ENCODE measurements around the gene CCR5AS.

Gene CCR5AS

DNA sequence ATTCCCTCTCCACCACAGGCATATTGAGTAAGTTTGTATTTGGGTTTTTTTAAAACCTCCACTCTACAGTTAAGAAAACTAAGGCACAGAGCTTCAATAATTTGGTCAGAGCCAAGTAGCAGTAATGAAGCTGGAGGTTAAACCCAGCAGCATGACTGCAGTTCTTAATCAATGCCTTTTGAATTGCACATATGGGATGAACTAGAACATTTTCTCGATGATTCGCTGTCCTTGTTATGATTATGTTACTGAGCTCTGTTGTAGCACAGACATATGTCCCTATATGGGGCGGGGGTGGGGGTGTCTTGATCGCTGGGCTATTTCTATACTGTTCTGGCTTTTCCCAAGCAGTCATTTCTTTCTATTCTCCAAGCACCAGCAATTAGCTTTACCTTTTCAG is 37.7 kb downstream of the CCR5AS start:
- in situ Hi-C loops (cut with HindIII; ENCODE audit: low pct_ligation_motif_present, low pct_unique_long_range_greater_than_20kb, low sequenced_read_pairs), result no loop called here
- DNase-seq, result no peak

DNA sequence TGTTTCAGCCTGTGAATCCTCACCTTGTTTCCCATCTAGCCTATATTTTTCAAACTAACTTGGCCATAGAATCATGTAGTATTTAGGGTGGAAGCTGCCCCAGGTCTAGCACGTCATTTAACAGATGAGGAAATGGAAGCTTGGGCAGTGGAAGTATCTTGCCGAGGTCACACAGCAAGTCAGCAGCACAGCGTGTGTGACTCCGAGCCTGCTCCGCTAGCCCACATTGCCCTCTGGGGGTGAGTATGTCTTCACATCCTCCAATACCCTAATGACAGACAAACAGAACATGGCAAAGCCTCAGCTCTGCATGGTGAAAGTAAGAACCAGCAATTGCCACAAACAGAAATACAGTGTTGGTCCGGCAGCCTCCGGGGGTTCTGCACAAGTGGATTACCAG is 38.3 kb downstream of the CCR5AS start:
- DNase-seq, result no peak
- in situ Hi-C loops (cut with HindIII; ENCODE audit: low pct_ligation_motif_present, low pct_unique_long_range_greater_than_20kb, low sequenced_read_pairs), result no loop called here

- in situ Hi-C loops (cut with HindIII; ENCODE audit: low pct_ligation_motif_present, low pct_unique_long_range_greater_than_20kb, low sequenced_read_pairs), result no loop called here
Observed at GRCh38 chr3:46367811-46368210, 39.1 kb downstream of the CCR5AS start.

GRCh38 chr3:46365737-46366524 is 40.9 kb downstream of the CCR5AS start:
- in situ Hi-C loops (cut with HindIII; ENCODE audit: low pct_ligation_motif_present, low pct_unique_long_range_greater_than_20kb, low sequenced_read_pairs), result no loop called here
- no peak for DNase-seq

More at GRCh38 chr3:46367811-46368210, 39.1 kb downstream of the CCR5AS start:
- no peak for DNase-seq

GRCh38 chr3:46365041-46365440 is 41.8 kb downstream of the CCR5AS start:
- in situ Hi-C loops (cut with HindIII; ENCODE audit: low pct_ligation_motif_present, low pct_unique_long_range_greater_than_20kb, low sequenced_read_pairs), result no loop called here

GRCh38 chr3:46361408-46362283 is 45.2 kb downstream of the CCR5AS start:
- DNase-seq, result no peak
- in situ Hi-C loops (cut with HindIII; ENCODE audit: low pct_ligation_motif_present, low pct_unique_long_range_greater_than_20kb, low sequenced_read_pairs), result no loop called here

More at GRCh38 chr3:46365041-46365440, 41.8 kb downstream of the CCR5AS start:
- DNase-seq, result no peak

GRCh38 chr3:46360907-46361306 is 46.0 kb downstream of the CCR5AS start:
- no peak for DNase-seq
- in situ Hi-C loops (cut with HindIII; ENCODE audit: low pct_ligation_motif_present, low pct_unique_long_range_greater_than_20kb, low sequenced_read_pairs), result no loop called here

GRCh38 chr3:46359733-46360493 is 47.0 kb downstream of the CCR5AS start:
- DNase-seq, result peak; percentile 7
- in situ Hi-C loops (cut with HindIII; ENCODE audit: low pct_ligation_motif_present, low pct_unique_long_range_greater_than_20kb, low sequenced_read_pairs), result no loop called here

DNA sequence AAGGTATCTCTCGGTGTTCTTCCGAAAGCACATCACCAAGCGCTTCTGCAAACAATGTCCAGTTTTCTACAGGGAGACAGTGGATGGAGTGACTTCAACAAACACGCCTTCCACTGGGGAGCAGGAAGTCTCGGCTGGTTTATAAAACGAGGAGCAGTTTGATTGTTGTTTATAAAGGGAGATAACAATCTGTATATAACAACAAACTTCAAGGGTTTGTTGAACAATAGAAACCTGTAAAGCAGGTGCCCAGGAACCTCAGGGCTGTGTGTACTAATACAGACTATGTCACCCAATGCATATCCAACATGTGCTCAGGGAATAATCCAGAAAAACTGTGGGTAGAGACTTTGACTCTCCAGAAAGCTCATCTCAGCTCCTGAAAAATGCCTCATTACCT is 48.4 kb downstream of the CCR5AS start:
- in situ Hi-C loops (cut with HindIII; ENCODE audit: low pct_ligation_motif_present, low pct_unique_long_range_greater_than_20kb, low sequenced_read_pairs), result no loop called here
- no peak for DNase-seq

DNA sequence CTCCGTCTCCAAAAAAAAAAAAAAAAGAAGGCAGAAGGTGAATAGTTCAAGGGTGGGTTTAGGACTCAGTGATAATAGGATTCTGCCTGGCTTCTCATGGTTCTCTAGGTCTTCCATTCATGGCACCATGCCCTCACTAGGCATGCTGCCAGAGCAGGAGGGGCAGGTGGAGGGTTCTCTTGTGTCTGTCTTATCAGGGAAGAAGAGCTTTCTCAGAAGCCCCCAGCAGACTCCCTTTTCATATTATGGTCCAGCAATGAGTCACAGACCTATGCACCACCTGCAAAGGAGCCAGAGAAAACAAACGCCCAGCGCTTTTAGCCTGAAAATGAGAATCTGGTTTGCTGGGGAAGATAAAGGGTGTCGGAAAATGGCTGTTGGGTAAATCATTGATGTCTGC is 50.0 kb downstream of the CCR5AS start:
- in situ Hi-C loops (cut with HindIII; ENCODE audit: low pct_ligation_motif_present, low pct_unique_long_range_greater_than_20kb, low sequenced_read_pairs), result no loop called here
- DNase-seq, result no peak

DNA sequence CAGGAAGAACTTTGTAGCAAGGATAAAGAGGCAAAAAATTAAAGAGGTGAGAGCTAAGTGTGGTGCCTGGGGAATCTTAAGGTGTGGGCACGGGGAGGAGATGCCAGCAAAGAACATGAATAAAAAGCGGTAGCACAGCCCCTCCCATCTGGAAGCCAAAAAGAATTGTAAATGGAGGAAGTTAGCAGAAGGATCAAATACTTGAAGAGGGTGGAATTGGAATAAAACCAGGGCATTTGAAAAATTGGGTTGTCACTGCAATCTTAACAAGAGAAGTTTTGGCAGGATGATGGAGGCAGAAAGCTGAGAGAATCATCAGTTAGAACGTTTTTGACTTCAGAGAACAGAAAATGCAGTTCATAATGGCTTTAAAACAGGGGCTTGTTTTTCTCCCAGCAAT is 50.6 kb downstream of the CCR5AS start:
- in situ Hi-C loops (cut with HindIII; ENCODE audit: low pct_ligation_motif_present, low pct_unique_long_range_greater_than_20kb, low sequenced_read_pairs), result no loop called here
- DNase-seq, result no peak

- DNase-seq, result no peak
- in situ Hi-C loops (cut with HindIII; ENCODE audit: low pct_ligation_motif_present, low pct_unique_long_range_greater_than_20kb, low sequenced_read_pairs), result no loop called here
Observed at GRCh38 chr3:46354984-46355383, 51.9 kb downstream of the CCR5AS start.

GRCh38 chr3:46354478-46354877 is 52.4 kb downstream of the CCR5AS start:
- in situ Hi-C loops (cut with HindIII; ENCODE audit: low pct_ligation_motif_present, low pct_unique_long_range_greater_than_20kb, low sequenced_read_pairs), result no loop called here
- no peak for DNase-seq

GRCh38 chr3:46353647-46354410 is 53.0 kb downstream of the CCR5AS start, which contains the start of gene CCR2:
Gene CCR2, plus strand, starts transcription at chr3:46354111. Its CDS starts 3,417 bp downstream, at chr3:46357528.
- DNase-seq, result no peak
- in situ Hi-C loops (cut with HindIII; ENCODE audit: low pct_ligation_motif_present, low pct_unique_long_range_greater_than_20kb, low sequenced_read_pairs), result no loop called here

DNA sequence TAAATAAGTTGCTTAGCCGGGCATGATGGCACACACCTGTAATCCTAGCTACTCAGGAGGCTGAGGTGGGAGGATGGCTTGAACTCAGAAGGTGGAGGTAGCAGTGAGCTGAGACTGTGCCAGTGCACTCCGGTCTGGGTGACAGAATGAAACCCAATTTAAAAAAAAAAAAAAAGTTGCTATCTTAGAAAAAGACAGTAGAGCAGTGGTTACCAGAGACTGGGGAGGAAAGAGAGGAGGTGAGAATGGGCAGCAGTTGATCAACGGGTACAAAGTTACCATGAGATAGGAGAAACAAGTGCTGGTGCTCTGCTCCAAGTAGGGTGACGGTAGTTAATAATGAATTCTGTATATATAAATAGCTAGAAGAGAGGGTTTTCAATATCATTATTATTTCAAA is 53.8 kb downstream of the CCR5AS start:
- DNase-seq, result no peak
- in situ Hi-C loops (cut with HindIII; ENCODE audit: low pct_ligation_motif_present, low pct_unique_long_range_greater_than_20kb, low sequenced_read_pairs), result no loop called here

DNA sequence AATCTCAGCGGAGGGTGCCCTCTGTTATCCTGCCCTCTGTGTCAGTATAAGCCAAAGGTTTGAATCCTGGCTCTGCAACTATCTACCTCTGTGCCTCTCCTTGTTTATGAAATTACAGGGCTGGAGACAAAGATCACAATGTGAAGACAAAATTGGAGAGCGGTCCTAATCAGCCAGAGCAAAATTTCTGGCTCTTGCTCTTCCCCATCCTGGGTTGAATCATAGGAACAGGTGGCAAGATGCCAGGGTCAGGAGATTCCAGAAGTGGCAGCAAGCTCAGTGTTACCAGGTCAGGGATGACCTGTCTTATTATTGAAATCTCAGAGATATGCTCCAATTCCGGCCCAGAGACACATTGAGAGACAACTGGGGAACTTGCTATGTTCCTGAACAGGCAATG is 55.2 kb downstream of the CCR5AS start:
- DNase-seq, result no peak
- in situ Hi-C loops (cut with HindIII; ENCODE audit: low pct_ligation_motif_present, low pct_unique_long_range_greater_than_20kb, low sequenced_read_pairs), result no loop called here

GRCh38 chr3:46350262-46350565 is 56.7 kb downstream of the CCR5AS start:
- in situ Hi-C loops (cut with HindIII; ENCODE audit: low pct_ligation_motif_present, low pct_unique_long_range_greater_than_20kb, low sequenced_read_pairs), result no loop called here
- DNase-seq, result no peak

DNA sequence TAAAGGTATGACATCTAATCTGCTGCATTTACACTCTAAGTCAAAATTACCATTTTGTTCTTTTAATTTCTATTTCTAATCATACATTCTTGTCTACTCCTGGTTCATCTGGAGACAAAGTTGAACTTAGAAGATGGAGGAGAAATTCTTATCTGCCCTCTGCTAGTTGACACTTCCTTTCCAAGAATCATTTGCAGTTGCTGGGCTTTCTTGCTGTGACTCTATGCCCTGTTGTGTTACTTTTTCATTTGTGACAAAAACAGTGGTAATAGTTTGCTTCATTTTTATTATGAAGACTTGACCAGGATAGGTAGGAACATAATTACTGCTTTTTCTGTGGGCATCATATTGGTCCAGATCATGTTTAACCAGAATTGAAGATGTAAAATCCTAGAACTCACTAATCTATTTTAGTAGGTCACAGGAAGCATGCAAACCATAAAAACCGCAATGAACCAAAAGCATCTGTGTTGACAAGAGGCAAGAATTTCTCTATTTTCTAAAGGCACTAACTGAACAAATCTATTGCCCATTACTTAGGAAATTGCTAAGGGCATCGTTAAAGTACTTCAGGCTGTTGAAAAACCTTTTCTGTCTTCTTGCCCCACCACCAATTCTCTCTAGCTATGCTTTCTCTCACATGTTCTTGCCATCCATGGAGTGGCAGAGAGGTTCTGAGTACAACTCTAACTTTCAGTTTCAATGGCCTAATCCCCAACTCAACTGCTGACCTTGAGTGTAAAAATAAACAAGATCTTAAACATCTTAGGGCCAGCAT is 57.2 kb downstream of the CCR5AS start:
- DNase-seq, result no peak
- in situ Hi-C loops (cut with HindIII; ENCODE audit: low pct_ligation_motif_present, low pct_unique_long_range_greater_than_20kb, low sequenced_read_pairs), result no loop called here
